ENCODE measurements around the gene ITGA8.

Gene ITGA8

DNA sequence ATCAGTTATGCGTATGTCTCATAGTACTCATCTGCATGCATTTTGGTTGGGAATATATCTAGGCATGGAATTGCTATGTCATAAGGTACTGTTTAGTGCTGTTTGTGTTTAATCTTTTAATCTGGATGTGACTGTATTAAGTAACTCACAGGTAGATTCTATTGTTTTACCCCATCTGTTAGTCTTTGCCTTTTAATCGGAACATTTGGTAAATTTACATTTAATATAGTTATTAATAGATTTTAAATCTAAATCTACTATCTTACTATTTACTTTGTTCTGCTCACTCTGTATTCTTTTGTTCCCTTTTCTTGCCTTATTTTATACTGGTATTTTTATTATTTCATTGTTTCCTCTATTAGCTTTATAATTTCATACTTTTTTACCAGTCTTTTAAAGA, 10.6 kb upstream of the ITGA8 start:
- DNase-seq = no peak

- DNase-seq = no peak
Measured at GRCh38 chr10:15729890-15730289, 10.2 kb upstream of the ITGA8 start.

DNA sequence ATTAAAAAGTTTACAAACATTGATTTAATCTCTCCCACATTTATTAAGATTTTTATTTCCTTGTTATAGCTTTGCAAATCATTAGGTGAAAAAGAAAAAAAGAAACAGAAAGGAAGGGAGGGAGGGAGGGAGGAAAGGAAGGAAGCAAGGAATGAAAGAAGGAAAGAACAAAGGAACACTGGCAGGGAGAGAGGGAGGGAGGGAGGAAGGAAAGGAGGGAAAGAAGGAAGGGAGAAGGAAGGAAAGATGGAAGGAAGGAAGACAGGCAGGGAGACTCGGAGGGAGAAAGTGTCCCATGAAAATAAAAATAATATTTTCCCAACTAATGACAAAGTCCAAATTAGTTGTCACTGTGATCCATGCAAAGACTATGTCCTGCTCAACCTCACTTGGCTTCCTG, 6.3 kb upstream of the ITGA8 start:
- no peak for DNase-seq

GRCh38 chr10:15725603-15726002, 5.9 kb upstream of the ITGA8 start:
- peak in 1 of 5 experiments; percentile 31 for DNase-seq

DNA sequence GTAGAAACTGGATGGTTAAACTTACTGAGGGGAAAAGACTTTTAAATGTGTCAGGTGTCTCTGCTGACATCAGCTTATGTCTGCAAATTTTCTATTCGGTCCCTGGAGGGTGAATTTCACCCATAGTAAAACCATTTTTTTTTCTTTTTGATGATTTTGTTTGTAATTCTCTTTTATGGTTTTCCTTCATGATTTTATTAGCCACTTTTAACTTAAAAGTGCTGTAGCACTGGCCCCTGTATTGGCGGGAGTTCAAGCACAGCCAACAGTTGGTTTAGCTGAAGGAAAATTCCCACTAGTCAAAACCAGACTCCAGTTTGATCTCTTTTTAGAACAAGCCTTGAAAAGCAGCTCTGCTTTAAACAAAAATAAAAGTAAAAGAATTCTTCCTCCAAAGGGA, 5.0 kb upstream of the ITGA8 start:
- no peak for DNase-seq

GRCh38 chr10:15723803-15724202, 4.1 kb upstream of the ITGA8 start:
- DNase-seq = no peak

DNA sequence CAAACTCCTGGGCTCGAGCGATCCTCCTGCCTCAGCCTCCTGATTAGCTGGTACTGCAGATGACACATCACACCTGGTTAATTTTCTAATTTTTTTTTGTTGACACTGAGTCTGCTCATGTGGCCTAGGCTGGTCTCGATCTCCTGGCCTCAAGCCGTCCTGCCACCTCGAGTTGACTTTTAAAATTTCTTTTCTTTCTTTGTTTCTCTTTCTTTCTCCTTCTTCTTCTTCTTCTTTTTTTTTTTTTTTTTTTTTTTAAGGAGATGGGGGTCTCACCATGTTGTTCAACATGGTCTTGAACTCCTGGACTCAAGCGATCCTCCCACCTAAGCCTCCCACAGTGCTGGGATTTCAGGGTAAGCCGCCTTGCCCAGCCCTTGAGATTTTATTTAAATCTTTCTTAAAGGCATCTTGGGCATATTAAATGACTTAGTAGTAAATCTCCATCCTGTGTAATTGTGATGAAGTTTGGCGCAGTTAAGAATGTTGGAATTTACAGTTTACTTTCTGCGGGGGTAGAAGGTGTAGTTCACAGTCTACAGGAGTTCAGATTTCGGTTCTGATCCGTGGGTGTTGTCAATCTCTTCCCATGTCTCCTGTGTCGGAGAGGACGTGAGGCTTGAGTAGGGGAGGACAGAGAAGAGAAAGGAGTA, 1.0 kb upstream of the ITGA8 start:
- no peak for DNase-seq

DNA sequence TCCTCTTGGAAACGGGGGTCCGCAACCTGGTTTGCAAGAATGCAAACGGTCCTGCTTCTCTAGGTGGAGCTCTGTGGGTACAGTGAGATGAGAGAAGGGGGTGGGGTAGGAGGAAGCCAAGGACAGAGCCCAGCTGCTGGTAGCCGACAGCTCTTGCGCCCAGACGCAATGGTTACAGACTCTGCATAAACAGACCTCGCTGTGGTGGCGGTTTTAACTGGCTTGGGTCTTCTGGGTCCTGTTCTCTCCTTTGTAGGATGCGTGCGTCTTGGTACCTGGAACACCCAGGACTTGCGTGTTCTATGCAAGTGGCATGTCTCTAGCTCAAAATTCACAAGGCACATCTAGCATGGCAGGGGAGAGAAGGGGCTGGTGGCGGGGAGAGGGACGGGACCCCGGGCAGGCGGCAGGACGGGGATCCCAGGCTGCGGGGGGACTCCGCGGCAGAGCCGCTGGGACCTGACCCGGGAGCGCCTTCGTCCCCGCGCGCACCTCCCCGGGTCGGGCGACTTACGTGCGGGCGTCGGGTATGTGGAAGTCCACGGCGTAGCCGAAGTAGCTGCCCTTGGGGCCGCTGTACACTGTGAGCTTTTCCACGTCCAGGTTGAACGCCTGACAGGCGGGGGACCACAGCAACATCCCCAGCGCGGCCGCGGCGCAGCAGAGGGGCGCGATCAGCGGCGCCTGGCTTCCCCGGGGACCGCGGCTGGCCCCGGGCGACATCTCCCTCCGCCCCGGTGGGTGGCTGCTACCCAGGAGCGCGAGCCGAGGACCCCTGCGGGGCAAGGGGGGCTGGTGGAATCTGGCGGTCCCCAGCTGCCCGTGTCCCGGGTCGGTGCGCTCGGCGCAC, 448 bp downstream of the ITGA8 start:
- DNase-seq = peak in 1 of 5 experiments; percentile 12

DNA sequence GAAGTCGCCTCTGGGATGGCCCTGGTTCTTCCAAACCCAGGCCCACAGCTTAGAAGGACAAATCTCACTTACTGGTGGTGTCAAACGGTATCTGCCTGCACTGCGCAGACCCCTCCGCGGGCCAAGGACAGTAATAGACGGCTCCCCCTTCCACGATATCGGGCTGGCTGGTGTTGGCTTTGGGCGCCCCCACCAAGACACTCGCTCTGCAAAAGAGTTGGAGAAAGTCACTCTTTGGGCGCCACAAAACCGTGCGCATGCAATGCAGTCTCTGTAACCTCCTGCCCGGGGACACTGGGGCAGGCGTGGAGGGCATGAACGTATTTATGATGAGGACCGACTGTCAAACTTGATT, 1.1 kb downstream of the ITGA8 start:
- peak in 1 of 5 experiments; percentile 9 for DNase-seq

DNA sequence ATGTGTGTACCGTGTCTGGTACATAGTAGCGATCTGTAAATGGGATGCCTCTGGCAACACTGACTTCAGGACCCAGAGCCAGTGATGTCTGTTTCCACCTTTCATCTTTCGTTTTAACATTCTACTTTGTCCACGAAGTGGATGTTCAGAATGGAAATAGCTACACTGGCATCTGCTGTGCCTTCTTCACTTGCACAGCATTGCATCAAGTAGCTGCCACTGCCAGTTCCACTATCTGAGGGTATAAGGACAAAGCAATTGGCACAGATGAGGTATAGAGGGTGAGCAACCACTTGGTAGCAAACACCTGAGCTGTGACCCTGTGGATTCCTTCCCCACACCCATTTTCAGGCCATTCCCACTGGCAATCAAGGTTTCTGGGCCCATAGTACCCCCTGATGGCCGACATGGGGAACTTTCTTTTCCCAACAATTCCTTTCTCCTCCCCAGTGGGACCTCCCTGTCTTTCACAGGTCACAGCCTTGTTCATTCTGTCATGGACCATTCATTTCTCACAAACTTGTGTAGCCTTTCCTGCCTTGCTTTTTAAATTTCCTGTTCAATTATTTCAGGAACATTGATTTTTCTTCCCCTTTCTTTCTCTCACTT, 4.0 kb downstream of the ITGA8 start:
- no peak for DNase-seq

- DNase-seq = no peak
Measured at GRCh38 chr10:15714847-15715246, 4.9 kb downstream of the ITGA8 start.

GRCh38 chr10:15712883-15713282, 6.8 kb downstream of the ITGA8 start:
- DNase-seq = no peak

DNA sequence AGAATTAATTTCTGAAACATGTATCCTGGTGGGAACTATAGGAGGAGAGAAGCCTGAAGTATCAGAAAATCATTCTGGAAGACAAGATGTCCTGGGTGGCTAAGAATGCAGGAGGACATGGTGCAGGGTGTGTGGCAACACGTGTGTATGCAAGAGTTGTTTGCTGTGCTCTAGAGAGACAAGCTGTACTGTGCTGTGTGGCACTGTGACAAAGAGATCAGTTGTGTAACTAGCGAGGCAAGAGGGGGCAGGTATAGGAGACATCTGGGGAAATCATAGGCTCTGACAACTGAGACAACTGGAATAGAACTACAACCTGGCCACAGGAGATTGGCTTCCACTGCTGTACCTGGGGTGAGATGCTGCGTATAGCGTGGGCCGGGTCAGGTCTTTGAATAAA, 9.3 kb downstream of the ITGA8 start:
- DNase-seq = no peak

- no peak for DNase-seq
Measured at GRCh38 chr10:15705298-15705697, 14.4 kb downstream of the ITGA8 start.

DNA sequence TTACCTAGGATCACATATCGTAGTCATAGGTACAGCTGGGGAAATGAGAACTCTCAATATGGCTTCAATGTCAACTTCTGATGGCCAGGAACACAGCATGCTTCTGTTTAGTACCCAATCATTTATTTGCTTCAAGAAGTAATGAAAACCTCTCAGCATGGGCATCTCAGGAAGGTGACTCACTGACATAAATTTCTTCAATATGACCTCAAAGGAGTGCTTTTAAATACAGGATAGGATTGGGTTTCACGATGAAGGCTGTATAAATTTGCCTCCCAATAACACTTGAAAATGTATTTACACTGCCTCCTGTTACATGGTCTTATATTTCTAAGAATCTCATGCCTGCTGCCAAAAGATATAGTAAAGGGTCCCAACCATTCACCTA, 15.1 kb downstream of the ITGA8 start:
- DNase-seq = no peak

GRCh38 chr10:15703944-15704580, 15.7 kb downstream of the ITGA8 start:
- no peak for DNase-seq

DNA sequence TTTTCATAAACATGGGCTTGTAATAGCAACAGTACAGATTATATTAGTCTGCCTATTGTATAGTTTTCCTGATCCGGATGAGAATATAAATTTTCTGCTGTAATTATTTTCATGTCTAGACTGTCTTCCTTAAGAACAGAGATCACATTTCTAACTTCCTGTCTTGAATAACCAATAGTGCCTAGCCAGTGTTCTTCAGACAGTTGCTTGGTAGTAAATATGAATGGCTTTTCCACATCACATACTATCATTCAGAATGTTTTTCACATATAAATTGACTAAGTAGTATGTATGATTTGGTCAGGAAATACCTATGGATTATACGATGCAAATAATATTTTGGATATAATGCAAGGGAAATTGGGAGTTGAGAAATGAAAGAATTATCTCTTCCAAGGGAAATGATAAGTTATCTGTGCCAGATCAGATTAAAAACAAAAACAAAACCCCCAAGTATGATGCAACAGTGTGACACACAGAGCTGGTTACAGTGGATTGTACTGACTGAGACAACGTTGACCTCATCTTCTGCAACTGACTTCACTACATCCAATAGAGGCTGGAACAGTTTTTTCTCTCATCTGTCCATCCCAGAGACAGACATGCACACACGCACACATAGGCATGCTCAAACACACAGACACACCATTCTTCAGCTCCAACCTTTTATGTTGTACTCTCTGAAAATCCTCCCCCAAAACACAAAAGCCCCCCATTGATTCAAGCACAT, 16.4 kb downstream of the ITGA8 start:
- no peak for DNase-seq

DNA sequence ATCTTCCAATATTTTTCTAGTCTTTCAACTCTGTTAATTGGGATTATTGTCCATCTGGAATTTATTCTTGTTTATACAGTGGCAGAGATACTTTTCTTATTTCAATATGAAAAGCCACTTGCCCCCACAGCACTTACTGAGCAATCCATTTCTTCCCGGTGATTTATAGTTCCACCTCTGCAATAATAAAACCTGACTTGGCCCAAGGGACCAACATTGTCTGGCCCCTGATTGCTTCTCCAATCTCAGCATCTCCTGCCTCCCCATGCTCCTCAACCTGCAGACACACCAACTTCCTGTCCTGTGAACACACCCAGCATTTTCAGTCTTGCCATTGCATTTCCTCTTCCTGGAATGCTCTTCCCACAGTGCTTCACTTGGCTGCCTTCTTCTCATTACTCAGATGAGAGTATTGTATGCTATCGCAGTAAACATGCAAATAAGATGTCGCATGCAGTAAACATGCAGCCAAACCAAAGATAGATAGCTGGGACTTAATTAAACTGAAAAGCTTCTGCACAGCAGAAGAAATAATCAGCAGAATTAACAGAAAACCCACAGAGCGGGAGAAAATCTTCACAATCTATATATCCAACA, 19.5 kb downstream of the ITGA8 start:
- DNase-seq = no peak

DNA sequence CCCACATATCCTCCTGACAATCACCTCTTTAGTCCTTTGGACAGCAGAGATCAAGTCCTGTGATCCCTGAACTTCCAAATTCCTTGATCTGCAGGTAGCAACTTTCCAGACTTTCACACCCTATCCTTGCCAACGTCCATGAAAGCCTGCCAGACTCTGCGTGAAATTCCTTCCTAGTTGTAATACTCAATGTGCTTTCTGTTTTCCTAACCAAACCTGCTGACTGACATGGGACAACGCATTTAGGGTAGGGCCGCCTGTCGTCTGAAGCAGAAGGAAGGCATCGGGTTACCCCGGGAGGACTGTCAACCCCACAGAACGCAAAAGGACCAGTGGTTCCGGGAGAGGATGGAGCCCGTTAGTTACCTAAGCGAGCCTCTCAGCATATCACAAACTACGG, 23.9 kb downstream of the ITGA8 start:
- DNase-seq = no peak

DNA sequence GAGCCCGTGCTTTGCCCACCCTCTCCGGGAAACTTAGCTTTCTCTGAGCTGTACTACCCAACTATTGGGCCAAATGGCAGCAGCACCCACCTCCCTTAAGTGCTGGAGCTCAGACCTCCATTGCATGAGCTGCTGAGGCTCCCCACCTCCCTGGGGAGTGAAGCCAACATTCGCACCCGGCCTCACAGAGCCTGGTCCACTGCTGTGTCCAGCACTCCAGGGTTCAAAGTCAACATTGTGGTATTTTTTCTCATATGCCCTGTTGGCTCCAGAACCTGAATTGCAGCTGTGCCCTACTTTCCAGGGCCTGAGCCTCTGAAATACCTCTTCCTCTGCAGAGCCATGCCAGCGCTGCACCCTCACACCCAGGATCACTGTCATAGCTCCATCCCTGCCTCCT, 29.7 kb downstream of the ITGA8 start:
- no peak for DNase-seq

DNA sequence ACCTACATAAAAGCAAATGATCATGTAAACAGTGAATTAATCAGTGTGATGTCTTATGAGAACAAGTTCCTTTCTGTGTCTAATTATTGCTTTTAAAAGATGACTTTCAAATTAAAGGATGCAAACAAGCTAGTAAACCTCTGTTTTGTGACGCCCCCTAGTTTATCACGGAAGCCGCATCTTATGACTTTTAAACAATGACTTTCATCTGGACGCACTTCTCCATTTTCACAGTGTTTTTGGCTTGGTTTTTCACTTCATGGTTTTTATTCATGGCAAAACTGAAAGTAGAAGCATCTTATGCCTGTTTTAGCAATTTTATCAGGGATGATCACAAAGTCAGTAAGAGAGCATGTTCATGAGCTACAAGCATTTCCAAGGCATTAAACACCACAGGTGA, 35.0 kb downstream of the ITGA8 start:
- DNase-seq = no peak

DNA sequence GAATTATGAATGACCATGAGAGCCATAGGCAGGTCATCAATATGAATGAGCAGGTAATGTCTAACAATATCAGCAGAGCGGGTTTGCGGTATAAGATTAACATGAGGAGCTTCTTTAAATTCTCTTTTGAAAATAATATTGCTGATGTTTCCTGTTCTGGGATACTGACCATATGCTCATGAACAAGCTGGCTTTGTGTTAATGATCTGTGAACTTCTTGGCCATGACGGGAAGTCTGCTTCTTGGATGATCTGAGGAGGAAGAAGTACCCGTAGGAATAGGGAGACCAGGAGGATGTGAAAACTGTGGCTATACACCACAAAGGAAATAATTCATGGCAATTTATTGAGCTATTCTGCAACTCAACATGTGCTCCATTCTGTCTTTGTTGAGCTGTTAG, 38.6 kb downstream of the ITGA8 start:
- no peak for DNase-seq

DNA sequence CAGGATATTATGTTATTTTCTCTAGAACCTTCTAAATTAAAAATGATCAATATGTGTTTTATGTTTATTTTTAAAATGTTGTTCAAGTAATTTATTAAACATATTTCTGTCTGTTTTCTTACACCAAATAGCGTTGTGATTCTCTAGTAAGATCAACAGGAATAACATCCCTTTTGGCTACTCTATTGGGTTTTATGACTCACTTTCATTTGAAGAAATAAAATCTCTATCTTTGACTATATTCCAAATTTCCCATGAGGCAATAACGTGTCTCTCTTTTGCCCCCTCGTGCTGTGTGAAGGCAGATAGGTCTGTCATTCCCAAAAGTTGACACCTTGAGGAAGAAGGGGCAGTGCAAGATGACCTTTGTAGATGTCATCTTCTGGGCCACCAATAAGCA, 40.9 kb downstream of the ITGA8 start:
- DNase-seq = no peak
